Panc1 (cell line): ENCODE data around the gene MOB1B. TPM values are rescaled to one million over a fixed set of nuclear protein-coding genes. Genes with fewer than 3 reads are reported as not detected.

Experiments
- ATAC-seq: fragments of 200-7000 bp; cut with Tn5 transposase; 2 replicates; pipeline ENCODE4 v1.9.1; 2020; ENCODE audit warnings: mild to moderate bottlenecking, moderate library complexity
- BruUV-seq: library from RNA; stranded (reverse); fragments of 400-500 nt; replicated peaks from 2 replicates; lab custom pipeline; 2021; lab: Mats Ljungman, UMichigan
- CTCF ChIA-PET: fragments of 300-600 bp; sonication (Branson Sonifier 250); formaldehyde crosslinking; loops from one replicate; lab custom pipeline; 2022; ENCODE audit warnings: antibody characterized with exemption; lab: Charles Lee
- POLR2A ChIA-PET: fragments of 300-600 bp; sonication (Branson Sonifier 250); formaldehyde crosslinking; loops from one replicate; lab custom pipeline; 2022; ENCODE audit warnings: antibody characterized with exemption; lab: Charles Lee
- DNase-seq: peaks from one replicate; pipeline ENCODE4 v3.0.0-alpha.2; 2010; ENCODE audit warnings: low read depth, low spot score
- H3K27ac ChIP-seq: 2 replicates; pipeline ENCODE4 v1.5.1; 2011; ENCODE audit warnings: mild to moderate bottlenecking, low read length, inconsistent platforms
- H3K27me3 ChIP-seq: fragments of 200-500 bp; sonication (Bioruptor generic); 2 replicates; pipeline ENCODE4 v1.6.0; 2014; ENCODE audit warnings: low read length, inconsistent platforms; ENCODE audit not compliant: control insufficient read depth, insufficient read depth
- H3K36me3 ChIP-seq: fragments of 200-500 bp; sonication (Bioruptor generic); 2 replicates; pipeline ENCODE4 v1.5.1; 2014; ENCODE audit warnings: inconsistent platforms, mild to moderate bottlenecking, low read length, moderate library complexity; ENCODE audit not compliant: control insufficient read depth, insufficient read depth
- H3K4me1 ChIP-seq: 2 replicates; pipeline ENCODE4 v1.5.1; 2011; ENCODE audit warnings: inconsistent platforms, mild to moderate bottlenecking, low read length, moderate library complexity; ENCODE audit not compliant: control insufficient read depth, insufficient read depth
- H3K4me3 ChIP-seq, 2 experiments: 2 replicates each; pipeline ENCODE4 v1.5.1; 2011 to 2012; ENCODE audit warnings: low read depth in 2 of 2, low read length in 2 of 2, mild to moderate bottlenecking in 2 of 2, inconsistent platforms in 1 of 2, moderate library complexity in 1 of 2
- H3K9me3 ChIP-seq: fragments of 200-500 bp; sonication (Bioruptor generic); 2 replicates; pipeline ENCODE4 v1.5.1; 2014; ENCODE audit warnings: low read depth, mild to moderate bottlenecking, inconsistent platforms, low read length, moderate library complexity; ENCODE audit not compliant: control insufficient read depth, insufficient read depth
- CTCF ChIP-seq: fragments of 450-650 bp; IDR thresholded peaks from 2 replicates; pipeline ENCODE4 v1.5.1; 2017; ENCODE audit warnings: mild to moderate bottlenecking
- POLR2AphosphoS5 ChIP-seq: IDR thresholded peaks from 2 replicates; pipeline ENCODE4 v1.6.1; 2012; ENCODE audit warnings: mild to moderate bottlenecking, low read depth, low read length, moderate library complexity
- REST ChIP-seq, 2 experiments: IDR thresholded peaks; 2 replicates each; pipeline ENCODE4 v1.6.1; 2011 to 2012; ENCODE audit warnings: low read depth in 2 of 2, control low read depth in 1 of 2, low read length in 1 of 2, mild to moderate bottlenecking in 1 of 2, moderate library complexity in 1 of 2; ENCODE audit not compliant: insufficient read depth in 1 of 2
- SIN3A ChIP-seq: IDR thresholded peaks from 2 replicates; pipeline ENCODE4 v1.6.1; 2012; ENCODE audit warnings: low read depth, mild to moderate bottlenecking, low read length, moderate library complexity, borderline replicate concordance; ENCODE audit not compliant: insufficient read depth
- TCF7L2 ChIP-seq: IDR thresholded peaks from 2 replicates; pipeline ENCODE4 v1.6.1; 2011; ENCODE audit warnings: mild to moderate bottlenecking, low read depth, low read length, inconsistent platforms
- in situ Hi-C: cut with HindIII; loops from 2 replicates; pipeline ENCODE4 v1.10.0; 2016; ENCODE audit warnings: low sequenced_read_pairs, low pct_unique_long_range_greater_than_20kb
- intact Hi-C: fragments of 100-400 bp; cut with micrococcal nuclease; formaldehyde crosslinking; loops from one replicate; pipeline ENCODE4 v1.10.0; 2022; ENCODE audit not compliant: unreplicated experiment
- total RNA-seq: library from RNA; stranded (reverse); gene quantifications from one replicate; pipeline ENCODE4 v1.2.1, GENCODE V29; 2021; ENCODE audit not compliant: unreplicated experiment

Gene MOB1B
- total RNA-seq, 1 experiment from 2014 or later = 20.1 TPM

GRCh38 chr4:70979445-70980008 lies 77.4 kb downstream of the MOB1B start:
- no TSS peak for BruUV-seq

GRCh38 chr4:70980196-70980595 lies 78.0 kb downstream of the MOB1B start:
- in situ Hi-C loops = no loop called here
- CTCF ChIA-PET = no interaction called here
- BruUV-seq = no TSS peak
- Histone ChIP-seq H3K4me1 (no peaks in the 10 kb centered on the region), H3K27ac (no peak overlapping the region), H3K9me3 (no peaks in the 10 kb centered on the region), H3K36me3 (peaks cover 5% of the 10 kb centered on the region), H3K4me3 (no peak overlapping the region), H3K27me3 (no peaks in the 10 kb centered on the region)
- DNase-seq (no peak), ATAC-seq (no peak)
- TF ChIP-seq TCF7L2 (no peak), POLR2AphosphoS5 (no peak), CTCF (no peak), SIN3A (no peak), REST (IDR thresholded peaks at IDR 0.05; ENCODE audit: insufficient read depth in 1 of 2, low read depth in 2 of 2, low read length in 1 of 2) (no peak)
- intact Hi-C loops = no loop called here
- POLR2A ChIA-PET = no interaction called here

More at GRCh38 chr4:70979445-70980008, 77.4 kb downstream of the MOB1B start:
- DNase-seq (no peak), ATAC-seq (no peak)
- intact Hi-C loops (no loop called here), in situ Hi-C loops (no loop called here)
- H3K27ac ChIP-seq = no peak overlapping the region
- CTCF ChIA-PET = no interaction called here
- H3K4me1 ChIP-seq = no peaks in the 10 kb centered on the region
- TF ChIP-seq POLR2AphosphoS5 (no peak), TCF7L2 (no peak), REST (IDR thresholded peaks at IDR 0.05; ENCODE audit: insufficient read depth in 1 of 2, low read depth in 2 of 2, low read length in 1 of 2) (no peak), CTCF (no peak), SIN3A (no peak)
- H3K4me3 ChIP-seq = no peak overlapping the region
- H3K36me3 ChIP-seq = peaks cover 9% of the 10 kb centered on the region
- no peaks in the 10 kb centered on the region for H3K9me3 ChIP-seq
- POLR2A ChIA-PET = no interaction called here
- H3K27me3 ChIP-seq = no peaks in the 10 kb centered on the region
